Brain microvascular endothelial cell (primary cell): ENCODE measurements around the gene PDE3B.
"Not testable (repeated sequence)": the region's sequence is repeated elsewhere in the genome, so short reads cannot be mapped to it uniquely, and the experiment has no call there.

Experiments used
- DNase-seq: peaks from one replicate; pipeline ENCODE4 v3.0.0-alpha.2; 2020
- H3K27ac ChIP-seq: fragments of 250-450 bp; sonication (Bioruptor Pico); 2 replicates; pipeline ENCODE4 v1.5.1; 2020; ENCODE audit warnings: mild to moderate bottlenecking, moderate library complexity
- H3K27me3 ChIP-seq: fragments of 250-450 bp; sonication (Bioruptor Pico); replicated peaks from 2 replicates; pipeline ENCODE4 v1.5.1; 2020; ENCODE audit warnings: mild to moderate bottlenecking
- H3K36me3 ChIP-seq: fragments of 250-450 bp; sonication (Bioruptor Pico); replicated peaks from 2 replicates; pipeline ENCODE4 v1.5.1; 2020; ENCODE audit warnings: mild to moderate bottlenecking
- H3K4me3 ChIP-seq: 2 replicates; pipeline ENCODE4 v1.5.1; 2011; ENCODE audit warnings: low read depth, mild to moderate bottlenecking, control low read depth, low read length, moderate library complexity
- in situ Hi-C: cut with HindIII; loops from 2 replicates; pipeline ENCODE4 v1.10.0; 2017; ENCODE audit warnings: low sequenced_read_pairs, low pct_ligation_motif_present
- TF ChIP-seq, protein P1 (sequence below): IDR thresholded peaks from 2 replicates; pipeline ENCODE4 v1.5.1; 2011; ENCODE audit warnings: low read depth, mild to moderate bottlenecking, moderate library complexity, low read length, control low read depth, inconsistent platforms; ENCODE audit errors: missing control alignments

The PDE3B gene

DNA sequence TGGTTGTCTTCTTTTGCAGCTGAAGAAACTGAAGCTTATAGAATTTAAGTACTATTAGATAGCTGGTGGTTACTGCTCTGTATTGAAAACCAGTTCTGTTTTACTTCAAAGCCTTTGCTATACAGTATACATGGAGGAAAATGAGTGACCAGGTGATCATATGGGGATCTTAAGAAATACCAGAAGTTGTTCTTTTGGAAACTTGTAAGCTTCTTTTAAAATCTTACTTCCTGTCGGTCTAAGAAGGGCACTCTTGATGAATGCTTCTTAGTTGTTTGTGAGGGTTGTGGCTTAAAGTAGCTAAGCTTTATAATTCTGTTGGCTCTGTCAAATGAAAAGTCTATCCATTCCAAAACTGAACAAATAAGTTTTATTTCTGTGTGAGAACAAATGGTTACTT, 55.2 kb downstream of the PDE3B start:
- in situ Hi-C loops: no loop called here

DNA sequence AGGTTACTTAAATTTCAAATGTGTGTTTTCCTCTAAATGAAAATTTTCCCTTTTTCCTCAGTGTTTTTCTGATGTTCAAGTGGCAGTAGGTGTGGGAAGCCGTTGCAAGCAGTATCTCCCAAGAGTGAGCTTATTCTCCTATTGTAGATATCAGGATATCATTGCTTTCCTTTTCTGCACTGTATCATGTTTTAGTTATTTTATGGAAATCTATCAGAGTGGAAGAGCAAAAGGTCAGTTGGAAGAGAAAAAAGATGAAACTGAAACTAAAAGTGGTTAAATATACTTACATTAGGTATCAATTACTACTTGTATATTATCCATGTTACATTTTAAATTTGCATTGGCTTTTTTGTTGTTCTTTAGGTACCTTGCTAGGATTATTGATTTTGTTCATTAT, 57.0 kb downstream of the PDE3B start:
- in situ Hi-C loops: no loop called here
- TF ChIP-seq, protein P1, sequence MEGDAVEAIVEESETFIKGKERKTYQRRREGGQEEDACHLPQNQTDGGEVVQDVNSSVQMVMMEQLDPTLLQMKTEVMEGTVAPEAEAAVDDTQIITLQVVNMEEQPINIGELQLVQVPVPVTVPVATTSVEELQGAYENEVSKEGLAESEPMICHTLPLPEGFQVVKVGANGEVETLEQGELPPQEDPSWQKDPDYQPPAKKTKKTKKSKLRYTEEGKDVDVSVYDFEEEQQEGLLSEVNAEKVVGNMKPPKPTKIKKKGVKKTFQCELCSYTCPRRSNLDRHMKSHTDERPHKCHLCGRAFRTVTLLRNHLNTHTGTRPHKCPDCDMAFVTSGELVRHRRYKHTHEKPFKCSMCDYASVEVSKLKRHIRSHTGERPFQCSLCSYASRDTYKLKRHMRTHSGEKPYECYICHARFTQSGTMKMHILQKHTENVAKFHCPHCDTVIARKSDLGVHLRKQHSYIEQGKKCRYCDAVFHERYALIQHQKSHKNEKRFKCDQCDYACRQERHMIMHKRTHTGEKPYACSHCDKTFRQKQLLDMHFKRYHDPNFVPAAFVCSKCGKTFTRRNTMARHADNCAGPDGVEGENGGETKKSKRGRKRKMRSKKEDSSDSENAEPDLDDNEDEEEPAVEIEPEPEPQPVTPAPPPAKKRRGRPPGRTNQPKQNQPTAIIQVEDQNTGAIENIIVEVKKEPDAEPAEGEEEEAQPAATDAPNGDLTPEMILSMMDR: no peak

More for the DNA sequence above, 55.2 kb downstream of the PDE3B start:
- TF ChIP-seq, protein P1: no peak
- Histone ChIP-seq H3K27ac (no peak overlapping the region), H3K27me3 (no peaks in the 10 kb centered on the region), H3K36me3 (no peaks in the 10 kb centered on the region), H3K4me3 (no peak overlapping the region)
- DNase-seq: no peak

DNA sequence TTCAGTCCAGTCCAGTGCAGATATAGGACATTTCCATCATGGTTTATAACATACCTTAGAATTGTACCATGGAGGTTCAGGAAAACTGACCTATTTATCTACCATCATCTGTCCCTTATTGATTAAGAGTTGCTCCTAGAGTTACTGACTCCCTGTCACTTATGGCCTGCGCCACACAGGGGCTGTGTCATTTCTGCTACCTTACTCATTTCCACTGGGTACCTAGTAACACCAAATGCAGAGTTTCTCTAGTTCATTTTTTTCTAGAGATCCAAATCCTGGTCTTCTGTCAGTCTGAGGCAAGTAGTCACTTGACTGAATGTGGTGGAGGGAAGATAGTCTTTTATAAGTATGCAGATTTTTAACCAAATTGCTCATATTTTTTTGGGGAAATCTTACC, 59.2 kb downstream of the PDE3B start:
- Histone ChIP-seq H3K36me3 (no peaks in the 10 kb centered on the region), H3K4me3 (no peak overlapping the region), H3K27ac (no peak overlapping the region), H3K27me3 (no peaks in the 10 kb centered on the region)
- TF ChIP-seq, protein P1: no peak
- in situ Hi-C loops: no loop called here
- no peak for DNase-seq

More for the DNA sequence above, 57.0 kb downstream of the PDE3B start:
- no peaks in the 10 kb centered on the region for H3K27me3 ChIP-seq
- H3K27ac ChIP-seq: no peak overlapping the region
- DNase-seq: no peak
- no peaks in the 10 kb centered on the region for H3K36me3 ChIP-seq
- H3K4me3 ChIP-seq: no peak overlapping the region

DNA sequence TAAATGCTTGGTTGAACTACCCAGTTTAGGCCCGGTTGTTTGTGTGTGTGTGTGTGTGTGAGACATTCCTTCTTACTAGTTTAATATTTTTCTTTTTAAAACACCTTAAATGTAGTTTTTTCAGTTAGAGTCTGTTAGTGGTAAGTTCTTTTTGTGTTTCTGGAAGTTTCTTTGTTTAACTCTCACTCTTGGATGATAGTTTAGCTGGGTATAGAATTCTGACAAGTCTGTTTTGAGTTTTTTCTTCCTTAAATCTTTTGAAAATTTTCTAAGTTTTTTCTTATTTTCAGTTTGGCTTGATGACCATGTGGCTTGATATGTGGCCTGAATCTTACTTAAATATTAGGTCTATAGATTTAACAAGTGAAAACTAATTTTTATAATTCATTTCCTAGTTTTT, 60.1 kb downstream of the PDE3B start:
- TF ChIP-seq, protein P1: no peak
- no peaks in the 10 kb centered on the region for H3K27me3 ChIP-seq
- in situ Hi-C loops: no loop called here
- H3K27ac ChIP-seq: no peak overlapping the region
- H3K4me3 ChIP-seq: no peak overlapping the region
- no peak for DNase-seq
- H3K36me3 ChIP-seq: no peaks in the 10 kb centered on the region

DNA sequence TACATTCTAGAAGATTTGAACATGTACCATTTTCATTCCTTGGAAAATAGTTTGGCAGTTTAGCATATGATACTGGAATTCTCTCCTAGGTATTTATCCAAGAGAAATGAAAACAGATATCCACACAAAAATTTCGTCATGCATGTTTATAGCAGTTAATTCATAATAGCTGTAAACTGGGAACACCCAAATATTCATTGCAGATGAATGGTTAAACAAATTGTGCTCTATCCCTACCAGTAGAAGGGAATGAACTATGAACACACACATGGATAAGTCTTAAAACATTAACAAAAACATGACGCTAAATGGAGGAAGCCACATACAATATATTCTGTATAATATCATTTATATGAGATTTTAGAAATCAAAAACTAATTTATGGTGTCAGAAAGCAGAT, 61.5 kb downstream of the PDE3B start:
- no peak overlapping the region for H3K27ac ChIP-seq
- TF ChIP-seq, protein P1: no peak
- in situ Hi-C loops: no loop called here
- no peaks in the 10 kb centered on the region for H3K27me3 ChIP-seq
- DNase-seq: no peak
- no peak overlapping the region for H3K4me3 ChIP-seq
- H3K36me3 ChIP-seq: no peaks in the 10 kb centered on the region

DNA sequence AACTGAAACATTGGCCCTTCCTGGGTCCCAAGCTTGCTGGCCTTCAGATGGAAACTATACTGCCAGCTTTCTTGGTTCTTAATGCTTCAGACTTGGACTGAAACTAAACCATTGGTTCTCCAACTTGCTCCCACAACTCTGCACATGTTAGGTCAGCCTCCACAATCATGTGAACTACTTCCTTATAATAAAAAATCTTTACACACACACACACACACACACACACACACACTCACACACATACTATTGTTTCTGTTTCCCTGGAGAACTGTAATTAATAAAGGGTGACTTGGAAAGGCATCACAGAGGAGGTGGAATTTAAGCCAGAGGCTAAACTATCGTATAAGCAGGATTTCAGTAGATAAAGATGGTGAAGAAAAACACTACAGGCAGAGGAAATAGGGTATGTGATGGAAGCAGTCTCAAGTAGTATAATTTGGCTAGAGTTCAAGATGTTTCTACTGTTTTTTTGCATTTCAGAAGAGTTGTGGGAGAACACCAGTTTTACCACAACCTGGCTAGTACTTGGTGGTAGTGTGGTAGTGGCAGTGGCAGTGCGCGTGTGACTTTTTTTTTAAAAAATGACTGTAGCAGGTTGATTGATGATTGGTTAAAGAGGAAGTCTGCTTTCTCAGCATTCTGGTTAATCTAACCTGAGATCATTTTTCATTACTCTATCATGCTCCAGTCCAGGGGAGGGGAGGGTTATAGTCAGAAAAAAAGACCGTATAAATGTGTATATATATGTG, 70.1 kb downstream of the PDE3B start:
- TF ChIP-seq, protein P1: no peak
- in situ Hi-C loops: no loop called here
- H3K36me3 ChIP-seq: no peaks in the 10 kb centered on the region
- no peak overlapping the region for H3K4me3 ChIP-seq
- no peak for DNase-seq
- no peaks in the 10 kb centered on the region for H3K27me3 ChIP-seq
- no peak overlapping the region for H3K27ac ChIP-seq

DNA sequence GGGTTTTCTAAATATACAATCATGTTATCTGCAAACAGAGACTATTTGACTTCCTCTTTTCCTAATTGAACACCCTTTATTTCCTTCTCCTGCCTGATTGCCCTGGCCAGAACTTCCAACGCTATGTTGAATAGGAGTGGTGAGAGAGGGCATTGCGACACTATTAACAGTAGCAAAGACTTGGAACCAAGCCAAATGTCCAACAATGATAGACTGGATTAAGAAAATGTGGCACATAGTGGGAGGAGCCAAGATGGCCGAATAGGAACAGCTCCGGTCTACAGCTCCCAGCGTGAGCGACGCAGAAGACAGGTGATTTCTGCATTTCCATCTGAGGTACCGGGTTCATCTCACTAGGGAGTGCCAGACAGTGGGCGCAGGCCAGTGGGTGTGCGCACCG, 72.1 kb downstream of the PDE3B start:
- H3K27ac ChIP-seq, H3K36me3 ChIP-seq, H3K4me3 ChIP-seq, H3K27me3 ChIP-seq, DNase-seq, in situ Hi-C loops: not testable (repeated sequence)
